MM.1S (cell line): ENCODE data around the gene TMEM156.
A peak's percentile ranks its signal among the peaks of the same experiment; 100 is the strongest.

Experiments
- DNase-seq: peaks from one replicate; pipeline ENCODE4 v3.0.0-alpha.2; 2015
- H2AFZ ChIP-seq: fragments of 300-600 bp; sonication (generic); 2 replicates; pipeline ENCODE4 v1.6.0; 2016; ENCODE audit warnings: antibody characterized with exemption, low read length
- H3F3A ChIP-seq: fragments of 300-600 bp; sonication (generic); 2 replicates; pipeline ENCODE4 v1.6.1; 2016; ENCODE audit warnings: mild to moderate bottlenecking, antibody characterized with exemption, low read length, moderate library complexity, mixed read lengths; ENCODE audit not compliant: insufficient read depth
- H3K27ac ChIP-seq: fragments of 300-600 bp; sonication (generic); 2 replicates; pipeline ENCODE4 v1.5.1; 2016; ENCODE audit warnings: mild to moderate bottlenecking, low read length
- H3K27me3 ChIP-seq: fragments of 300-600 bp; sonication (generic); replicated peaks from 2 replicates; pipeline ENCODE4 v1.6.0; 2016; ENCODE audit warnings: low read length; ENCODE audit not compliant: insufficient read depth
- H3K36me3 ChIP-seq: fragments of 300-600 bp; sonication (generic); replicated peaks from 2 replicates; pipeline ENCODE4 v1.6.1; 2016; ENCODE audit warnings: mild to moderate bottlenecking, low read length, mixed read lengths; ENCODE audit not compliant: insufficient read depth
- H3K4me1 ChIP-seq: fragments of 300-600 bp; sonication (generic); 2 replicates; pipeline ENCODE4 v1.6.1; 2016; ENCODE audit warnings: low read length, mixed read lengths
- H3K4me2 ChIP-seq: fragments of 300-600 bp; sonication (generic); 2 replicates; pipeline ENCODE4 v1.6.0; 2016; ENCODE audit warnings: low read depth, low read length
- H3K4me3 ChIP-seq: fragments of 300-600 bp; sonication (generic); 2 replicates; pipeline ENCODE4 v1.5.1; 2016; ENCODE audit warnings: low read length, mixed read lengths
- H3K79me2 ChIP-seq: fragments of 300-600 bp; sonication (generic); 2 replicates; pipeline ENCODE4 v1.6.1; 2016; ENCODE audit warnings: mixed run types, low read length, mixed read lengths
- H3K9ac ChIP-seq: fragments of 300-600 bp; sonication (generic); 2 replicates; pipeline ENCODE4 v1.6.1; 2016; ENCODE audit warnings: low read length, mixed read lengths
- H3K9me2 ChIP-seq: fragments of 300-600 bp; sonication (generic); replicated peaks from 2 replicates; pipeline ENCODE4 v1.6.1; 2016; ENCODE audit warnings: mild to moderate bottlenecking, low read length, mixed read lengths; ENCODE audit not compliant: insufficient read depth
- H3K9me3 ChIP-seq: fragments of 300-600 bp; sonication (generic); replicated peaks from 2 replicates; pipeline ENCODE4 v1.6.1; 2016; ENCODE audit warnings: mild to moderate bottlenecking, low read length, mixed read lengths; ENCODE audit not compliant: insufficient read depth
- H4K20me1 ChIP-seq: fragments of 300-600 bp; sonication (generic); 2 replicates; pipeline ENCODE4 v1.6.1; 2016; ENCODE audit warnings: mild to moderate bottlenecking, low read length, moderate library complexity, mixed read lengths; ENCODE audit not compliant: insufficient read depth
- EZH2 ChIP-seq: fragments of 300-600 bp; sonication (generic); optimal IDR thresholded peaks from 2 replicates; pipeline ENCODE3; 2017; ENCODE audit warnings: low read depth, mild to moderate bottlenecking, antibody characterized with exemption, low read length, mixed read lengths
- EZH2phosphoT487 ChIP-seq: fragments of 300-600 bp; sonication (generic); IDR thresholded peaks from 2 replicates; pipeline ENCODE4 v1.6.1; 2018; ENCODE audit warnings: antibody characterized with exemption, low read length
- TF ChIP-seq, protein P1 (sequence below): fragments of 300-600 bp; sonication (generic); IDR thresholded peaks from 2 replicates; pipeline ENCODE4 v1.5.1; 2016; ENCODE audit warnings: antibody characterized with exemption, low read length, mixed read lengths

The TMEM156 gene

DNA sequence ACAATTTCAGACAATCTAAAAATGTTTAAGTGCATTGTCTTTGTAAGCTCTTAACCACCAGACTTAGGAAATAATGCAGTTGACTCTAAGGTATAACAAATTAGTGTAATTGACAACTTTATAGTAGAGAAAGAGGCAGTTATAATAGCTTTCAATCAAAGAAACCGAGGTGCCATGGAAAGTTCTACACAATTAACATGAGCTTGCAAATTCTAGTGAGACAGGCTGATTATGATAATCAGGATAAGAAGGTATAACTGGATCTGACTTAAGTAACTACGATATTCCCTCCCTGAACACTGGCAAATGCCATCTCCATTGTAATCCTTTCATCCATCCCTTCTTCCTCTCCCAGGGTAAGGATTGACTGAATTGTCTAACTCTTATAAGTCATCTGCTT lies 18.4 kb upstream of the TMEM156 start:
- Histone ChIP-seq H3K9me2 (no peaks in the 10 kb centered on the region), H4K20me1 (no peaks in the 10 kb centered on the region), H3F3A (peaks cover 9% of the 10 kb centered on the region), H3K4me3 (no peak overlapping the region), H2AFZ (no peak overlapping the region), H3K4me2 (no peak overlapping the region), H3K27me3 (no peaks in the 10 kb centered on the region), H3K9me3 (no peaks in the 10 kb centered on the region), H3K79me2 (peaks cover 84% of the 10 kb centered on the region), H3K4me1 (peaks cover 28% of the 10 kb centered on the region), H3K27ac (no peak overlapping the region), H3K36me3 (no peaks in the 10 kb centered on the region), H3K9ac (no peak overlapping the region)
- TF ChIP-seq, protein P1, sequence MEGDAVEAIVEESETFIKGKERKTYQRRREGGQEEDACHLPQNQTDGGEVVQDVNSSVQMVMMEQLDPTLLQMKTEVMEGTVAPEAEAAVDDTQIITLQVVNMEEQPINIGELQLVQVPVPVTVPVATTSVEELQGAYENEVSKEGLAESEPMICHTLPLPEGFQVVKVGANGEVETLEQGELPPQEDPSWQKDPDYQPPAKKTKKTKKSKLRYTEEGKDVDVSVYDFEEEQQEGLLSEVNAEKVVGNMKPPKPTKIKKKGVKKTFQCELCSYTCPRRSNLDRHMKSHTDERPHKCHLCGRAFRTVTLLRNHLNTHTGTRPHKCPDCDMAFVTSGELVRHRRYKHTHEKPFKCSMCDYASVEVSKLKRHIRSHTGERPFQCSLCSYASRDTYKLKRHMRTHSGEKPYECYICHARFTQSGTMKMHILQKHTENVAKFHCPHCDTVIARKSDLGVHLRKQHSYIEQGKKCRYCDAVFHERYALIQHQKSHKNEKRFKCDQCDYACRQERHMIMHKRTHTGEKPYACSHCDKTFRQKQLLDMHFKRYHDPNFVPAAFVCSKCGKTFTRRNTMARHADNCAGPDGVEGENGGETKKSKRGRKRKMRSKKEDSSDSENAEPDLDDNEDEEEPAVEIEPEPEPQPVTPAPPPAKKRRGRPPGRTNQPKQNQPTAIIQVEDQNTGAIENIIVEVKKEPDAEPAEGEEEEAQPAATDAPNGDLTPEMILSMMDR = no peak
- TF ChIP-seq EZH2phosphoT487 (no peak), EZH2 (no peak)
- DNase-seq = no peak

DNA sequence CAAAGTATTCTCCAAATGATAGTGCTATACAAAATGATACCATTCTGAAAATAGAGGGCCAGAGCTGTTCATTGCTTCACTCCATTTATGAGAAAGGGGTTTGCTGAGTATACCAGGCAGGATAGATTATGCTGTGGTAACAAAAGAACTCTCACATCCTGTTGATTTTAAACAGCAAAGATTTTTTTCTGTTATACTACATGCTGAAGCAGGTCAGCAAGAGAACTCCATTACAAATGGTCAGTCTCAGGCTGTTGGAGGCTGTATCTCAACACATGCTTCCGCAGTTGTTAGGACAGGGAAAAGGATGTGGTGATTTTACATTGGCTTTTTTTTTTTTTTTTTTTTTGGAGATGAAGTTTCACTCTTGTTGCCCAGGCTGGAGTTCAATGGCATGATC lies 16.1 kb upstream of the TMEM156 start:
- Histone ChIP-seq H3K9ac (no peak overlapping the region), H4K20me1 (no peaks in the 10 kb centered on the region), H2AFZ (no peak overlapping the region), H3K79me2 (peaks cover 68% of the 10 kb centered on the region), H3F3A (peaks cover 17% of the 10 kb centered on the region), H3K9me2 (no peaks in the 10 kb centered on the region), H3K36me3 (no peaks in the 10 kb centered on the region), H3K27ac (peak overlapping the region; percentile 36; the same call in 1 of the 2 replicates), H3K9me3 (no peaks in the 10 kb centered on the region), H3K4me1 (peaks cover 36% of the 10 kb centered on the region), H3K27me3 (no peaks in the 10 kb centered on the region), H3K4me3 (no peak overlapping the region), H3K4me2 (peak overlapping the region; percentile 38)
- DNase-seq = peak; percentile 63
- TF ChIP-seq EZH2phosphoT487 (no peak), EZH2 (no peak)
- TF ChIP-seq, protein P1 = no peak

DNA sequence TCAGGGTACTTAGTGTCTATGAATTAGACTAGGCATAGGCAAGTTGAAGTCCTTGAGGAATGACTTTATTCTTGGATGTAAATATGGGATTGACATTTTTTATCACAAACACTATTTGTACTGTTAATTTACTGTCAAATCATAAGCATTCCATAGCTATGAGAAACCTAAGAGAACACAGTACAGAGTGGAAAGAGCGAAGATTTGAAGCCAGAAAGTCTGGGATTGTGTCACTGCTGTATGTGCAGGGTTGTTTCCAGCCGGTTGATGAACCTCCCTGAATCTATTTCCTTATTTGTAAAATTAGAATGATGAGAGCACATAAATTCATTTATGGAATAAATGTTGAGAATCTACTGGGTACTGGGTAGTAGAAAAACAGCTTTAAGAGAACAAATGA lies 15.5 kb upstream of the TMEM156 start:
- Histone ChIP-seq H3K79me2 (peaks cover 61% of the 10 kb centered on the region), H3K4me2 (peak overlapping the region; percentile 38), H3K9ac (no peak overlapping the region), H3K27ac (no peak overlapping the region), H3K36me3 (no peaks in the 10 kb centered on the region), H3K9me2 (no peaks in the 10 kb centered on the region), H2AFZ (no peak overlapping the region), H3K27me3 (no peaks in the 10 kb centered on the region), H4K20me1 (no peaks in the 10 kb centered on the region), H3K9me3 (no peaks in the 10 kb centered on the region), H3K4me1 (peaks cover 40% of the 10 kb centered on the region), H3K4me3 (no peak overlapping the region), H3F3A (peaks cover 17% of the 10 kb centered on the region)
- TF ChIP-seq EZH2phosphoT487 = no peak
- TF ChIP-seq, protein P1 = no peak
- no peak for TF ChIP-seq EZH2
- DNase-seq = no peak
